Common myeloid progenitor, CD34-positive (primary cell): ENCODE results near the gene CAPZA3.
A peak's percentile ranks its signal among the peaks of the same experiment; 100 is the strongest.

Source experiments
- CTCF ChIA-PET: fragments of 350-600 bp; sonication (Branson Sonifier 250); formaldehyde crosslinking; loops from one replicate; lab custom pipeline; 2021; ENCODE audit warnings: antibody characterized with exemption; lab: Charles Lee
- POLR2A ChIA-PET: fragments of 350-600 bp; sonication (Branson Sonifier 250); formaldehyde crosslinking; loops from one replicate; lab custom pipeline; 2021; ENCODE audit warnings: antibody characterized with exemption; lab: Charles Lee
- DNase-seq, 3 donors: peaks; one replicate each; pipeline versions ENCODE4 v3.0.0 to v3.0.0-alpha.2; 2013
- H3K27ac ChIP-seq, 2 experiments: 1 replicate in 1 of 2; 2 replicates in 1 of 2; pipeline ENCODE4 v1.7.0; 2013; ENCODE audit warnings: inconsistent platforms in 2 of 2, low read length in 2 of 2, mild to moderate bottlenecking in 2 of 2, low read depth in 1 of 2, moderate library complexity in 1 of 2; ENCODE audit not compliant: severe bottlenecking in 2 of 2, insufficient read depth in 1 of 2, poor library complexity in 1 of 2
- H3K27me3 ChIP-seq, 5 experiments: replicated peaks in 2 of 5; 1 replicate in 3 of 5; 2 replicates in 2 of 5; pipeline versions ENCODE4 v1.6.1 to v1.7.0; 2013; ENCODE audit warnings: low read length in 4 of 5, mild to moderate bottlenecking in 2 of 5, moderate library complexity in 2 of 5, inconsistent platforms in 1 of 5; ENCODE audit not compliant: insufficient read depth in 5 of 5, control insufficient read depth in 4 of 5
- H3K36me3 ChIP-seq, 4 experiments: 1 replicate in 2 of 4; 2 replicates in 2 of 4; pipeline versions ENCODE4 v1.6.1 to v1.7.0; 2013; ENCODE audit warnings: low read length in 3 of 4, control low read depth in 1 of 4, mild to moderate bottlenecking in 1 of 4; ENCODE audit not compliant: control insufficient read depth in 4 of 4, insufficient read depth in 4 of 4
- H3K4me1 ChIP-seq, 4 experiments: 1 replicate in 3 of 4; 2 replicates in 1 of 4; pipeline versions ENCODE4 v1.6.1 to v1.7.1; 2013; ENCODE audit warnings: low read length in 3 of 4, mild to moderate bottlenecking in 3 of 4, control low read depth in 1 of 4, inconsistent platforms in 1 of 4, moderate library complexity in 1 of 4; ENCODE audit not compliant: control insufficient read depth in 4 of 4, insufficient read depth in 4 of 4; ENCODE audit errors: control extremely low read depth in 1 of 4
- H3K4me3 ChIP-seq, 7 experiments: 1 replicate in 4 of 7; 2 replicates in 3 of 7; pipeline versions ENCODE4 v1.5.1 to v1.7.0; 2013; ENCODE audit warnings: mild to moderate bottlenecking in 7 of 7, low read length in 6 of 7, moderate library complexity in 6 of 7, inconsistent platforms in 2 of 7, low read depth in 2 of 7, control low read depth in 1 of 7; ENCODE audit not compliant: insufficient read depth in 4 of 7, control insufficient read depth in 1 of 7; ENCODE audit errors: extremely low read depth in 1 of 7
- H3K9me3 ChIP-seq, 5 experiments: 1 replicate in 4 of 5; 2 replicates in 1 of 5; pipeline versions ENCODE4 v1.6.1 to v1.7.1; 2013; ENCODE audit warnings: low read length in 4 of 5, mild to moderate bottlenecking in 2 of 5, inconsistent platforms in 1 of 5, low read depth in 1 of 5, moderate library complexity in 1 of 5; ENCODE audit not compliant: control insufficient read depth in 4 of 5, insufficient read depth in 2 of 5; ENCODE audit errors: control extremely low read depth in 1 of 5
- WGBS: methylation state at CpG from one replicate; pipeline ENCODE4 v1.1.5; 2013; ENCODE audit not compliant: insufficient coverage; 5-methylcytosine and 5-hydroxymethylcytosine counted together

CAPZA3 gene

DNA sequence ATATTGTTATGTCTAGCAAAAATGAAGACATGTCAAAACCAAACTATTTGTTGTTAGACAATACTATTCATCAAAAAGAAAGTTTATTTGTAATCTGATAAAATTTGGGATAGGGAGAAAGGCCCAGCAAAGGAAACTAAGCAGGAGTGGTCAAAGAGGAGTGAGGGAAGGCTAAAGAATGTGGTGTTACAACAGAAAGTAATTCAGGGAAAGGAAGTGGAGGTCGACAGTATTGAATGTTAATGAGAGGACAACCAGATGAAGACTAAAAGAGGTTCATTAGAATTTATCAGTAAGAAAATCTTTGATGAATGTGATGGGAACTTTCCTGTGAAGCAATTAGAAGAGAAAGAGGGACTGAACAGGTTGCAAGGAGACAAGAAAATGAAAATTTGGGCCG lies 34.0 kb upstream of the CAPZA3 start:
- POLR2A ChIA-PET = no interaction called here
- 87% methylated on average over 2 of the region's 2 CpGs for WGBS
- DNase-seq = no peak
- no peak overlapping the region for H3K4me3 ChIP-seq
- H3K27me3 ChIP-seq = no peaks in the 10 kb centered on the region
- no peaks in the 10 kb centered on the region for H3K4me1 ChIP-seq
- H3K27ac ChIP-seq = no peak overlapping the region
- no peaks in the 10 kb centered on the region for H3K36me3 ChIP-seq
- CTCF ChIA-PET = no interaction called here
- peaks cover 0 to 5% (median 1%) of the 10 kb centered on the region in 5 experiments for H3K9me3 ChIP-seq

DNA sequence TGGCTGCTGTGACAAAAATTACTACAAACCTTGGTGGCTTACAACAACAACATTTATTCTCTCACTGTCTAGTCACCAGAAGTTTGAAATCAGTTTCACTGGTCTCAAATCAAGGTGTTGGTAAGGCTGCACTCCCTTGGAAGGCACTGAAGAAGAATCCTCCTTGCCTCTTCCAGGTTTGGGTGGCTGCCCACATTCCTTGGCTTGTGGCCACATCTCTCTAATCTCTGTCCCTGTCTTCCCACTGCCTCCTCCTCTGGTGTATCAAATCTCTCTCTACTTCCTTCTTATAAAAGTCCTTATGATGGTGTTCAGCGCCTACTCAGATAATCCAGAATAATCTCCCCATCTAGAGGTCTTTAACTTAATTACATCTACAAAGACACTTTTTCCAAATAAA lies 31.1 kb upstream of the CAPZA3 start:
- Histone ChIP-seq H3K4me3 (no peak overlapping the region), H3K9me3 (peaks cover 0 to 7% (median 1%) of the 10 kb centered on the region in 5 experiments), H3K36me3 (no peaks in the 10 kb centered on the region), H3K4me1 (no peaks in the 10 kb centered on the region), H3K27ac (no peak overlapping the region), H3K27me3 (no peaks in the 10 kb centered on the region)
- 100% methylated on average over 1 of the region's 1 CpG for WGBS
- no peak for DNase-seq
- CTCF ChIA-PET = no interaction called here
- POLR2A ChIA-PET = no interaction called here

DNA sequence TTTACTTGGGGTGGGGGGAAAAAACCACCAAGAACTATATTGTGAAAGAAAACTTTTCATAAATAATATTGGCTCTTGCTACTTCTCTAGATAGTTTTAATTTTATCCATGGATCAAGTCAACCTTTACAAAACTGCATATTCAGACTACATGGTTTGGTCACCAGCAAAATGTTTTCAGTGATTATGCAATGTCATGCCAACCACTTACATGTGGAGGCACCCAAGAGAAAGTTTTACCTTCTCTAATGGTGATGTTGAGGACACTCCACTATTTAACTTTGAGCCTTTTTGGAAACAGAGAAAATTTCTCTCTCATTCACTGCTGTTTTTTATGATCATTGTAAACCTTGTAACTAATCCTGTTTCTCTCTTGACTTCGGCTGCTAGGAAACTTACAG lies 21.7 kb upstream of the CAPZA3 start:
- no peaks in the 10 kb centered on the region for H3K27me3 ChIP-seq
- H3K27ac ChIP-seq = no peak overlapping the region
- H3K4me3 ChIP-seq = no peak overlapping the region
- 100% methylated on average over 1 of the region's 1 CpG for WGBS
- no peaks in the 10 kb centered on the region for H3K4me1 ChIP-seq
- H3K36me3 ChIP-seq = no peaks in the 10 kb centered on the region
- peak; percentile 7 to 45 (median 36) for DNase-seq
- ChIA-PET CTCF (no interaction called here), POLR2A (no interaction called here)
- no peaks in the 10 kb centered on the region for H3K9me3 ChIP-seq

GRCh38 chr12:18718462-18718861 lies 19.5 kb upstream of the CAPZA3 start:
- no peak for DNase-seq
- no peaks in the 10 kb centered on the region for H3K9me3 ChIP-seq
- H3K27ac ChIP-seq = no peak overlapping the region
- no peak overlapping the region for H3K4me3 ChIP-seq
- CTCF ChIA-PET = interaction anchor here (1.6 kb wide), 1 partner anchor 103 kb away, joined by 4 read pairs; no protein-coding TSS in a partner anchor
- H3K4me1 ChIP-seq = no peaks in the 10 kb centered on the region
- no peaks in the 10 kb centered on the region for H3K27me3 ChIP-seq
- POLR2A ChIA-PET = no interaction called here
- H3K36me3 ChIP-seq = no peaks in the 10 kb centered on the region

GRCh38 chr12:18719922-18720510 lies 17.9 kb upstream of the CAPZA3 start:
- H3K9me3 ChIP-seq = no peaks in the 10 kb centered on the region
- ChIA-PET CTCF (no interaction called here), POLR2A (no interaction called here)
- no peaks in the 10 kb centered on the region for H3K36me3 ChIP-seq
- DNase-seq = no peak
- WGBS = 100% methylated on average over 1 of the region's 3 CpGs
- no peaks in the 10 kb centered on the region for H3K4me1 ChIP-seq
- H3K27ac ChIP-seq = no peak overlapping the region
- no peak overlapping the region for H3K4me3 ChIP-seq
- H3K27me3 ChIP-seq = no peaks in the 10 kb centered on the region

DNA sequence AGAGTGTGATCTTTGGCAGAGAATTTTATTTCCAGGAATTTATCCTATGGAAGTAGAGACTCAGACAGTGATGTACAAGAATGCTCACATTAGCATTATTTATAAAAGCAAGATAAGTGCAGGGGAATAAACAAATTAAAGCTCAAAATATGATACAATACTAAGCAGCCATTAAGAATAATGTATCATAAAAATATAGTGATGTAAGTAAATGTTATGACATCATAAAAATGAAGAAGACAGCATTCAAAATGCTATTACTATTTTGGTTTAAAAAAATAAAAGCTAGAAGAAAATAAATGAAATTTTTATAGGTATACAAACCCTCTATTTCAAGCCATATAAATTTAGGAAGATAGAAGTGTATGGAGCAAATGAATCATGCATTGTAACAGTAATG lies 17.2 kb upstream of the CAPZA3 start:
- no peaks in the 10 kb centered on the region for H3K27me3 ChIP-seq
- H3K4me3 ChIP-seq = no peak overlapping the region
- no peaks in the 10 kb centered on the region for H3K9me3 ChIP-seq
- ChIA-PET CTCF (no interaction called here), POLR2A (no interaction called here)
- no peaks in the 10 kb centered on the region for H3K36me3 ChIP-seq
- DNase-seq = no peak
- H3K27ac ChIP-seq = no peak overlapping the region
- no peaks in the 10 kb centered on the region for H3K4me1 ChIP-seq

GRCh38 chr12:18721452-18721851 lies 16.5 kb upstream of the CAPZA3 start:
- H3K27me3 ChIP-seq = no peaks in the 10 kb centered on the region
- H3K4me3 ChIP-seq = no peak overlapping the region
- no peak overlapping the region for H3K27ac ChIP-seq
- H3K4me1 ChIP-seq = no peaks in the 10 kb centered on the region
- ChIA-PET POLR2A (no interaction called here), CTCF (interaction anchor here (0.6 kb wide), 1 partner anchor 367 kb away, joined by 4 read pairs; no protein-coding TSS in a partner anchor)
- WGBS = 100% methylated on average over 1 of the region's 1 CpG
- no peak for DNase-seq
- no peaks in the 10 kb centered on the region for H3K36me3 ChIP-seq
- no peaks in the 10 kb centered on the region for H3K9me3 ChIP-seq
